ENCODE results near the gene MAGI2. TPM values are rescaled to one million over a fixed set of nuclear protein-coding genes. Genes with fewer than 3 reads are reported as not detected.
A peak's percentile ranks its signal among the peaks of the same experiment; 100 is the strongest.

Gene MAGI2
- total and polyA plus RNA-seq, 2 of the 13 experiments (the other 11 are each of a cell fraction or from before 2014, with no cell fraction given), result 1.5 to 3.8 TPM

DNA sequence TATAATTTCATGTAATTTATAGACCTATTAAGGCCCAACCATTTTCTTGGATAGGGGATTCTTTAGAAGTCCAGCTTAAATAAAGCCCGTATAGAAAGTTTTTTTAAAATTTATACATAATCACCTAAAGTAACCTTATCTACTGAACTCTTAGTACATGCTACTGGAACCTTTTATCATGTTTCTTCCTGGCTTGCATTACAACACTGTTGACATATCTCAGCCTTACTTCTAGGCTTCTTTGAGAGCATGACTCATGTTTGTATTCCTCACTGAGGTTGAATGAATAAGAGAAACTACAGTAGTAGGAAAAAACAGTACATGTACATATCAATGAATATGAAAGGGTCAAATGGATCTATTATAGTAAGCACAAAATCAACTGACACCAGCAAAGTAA, 8.2 kb upstream of the MAGI2 start (continued):
- TF ChIP-seq, protein P1, sequence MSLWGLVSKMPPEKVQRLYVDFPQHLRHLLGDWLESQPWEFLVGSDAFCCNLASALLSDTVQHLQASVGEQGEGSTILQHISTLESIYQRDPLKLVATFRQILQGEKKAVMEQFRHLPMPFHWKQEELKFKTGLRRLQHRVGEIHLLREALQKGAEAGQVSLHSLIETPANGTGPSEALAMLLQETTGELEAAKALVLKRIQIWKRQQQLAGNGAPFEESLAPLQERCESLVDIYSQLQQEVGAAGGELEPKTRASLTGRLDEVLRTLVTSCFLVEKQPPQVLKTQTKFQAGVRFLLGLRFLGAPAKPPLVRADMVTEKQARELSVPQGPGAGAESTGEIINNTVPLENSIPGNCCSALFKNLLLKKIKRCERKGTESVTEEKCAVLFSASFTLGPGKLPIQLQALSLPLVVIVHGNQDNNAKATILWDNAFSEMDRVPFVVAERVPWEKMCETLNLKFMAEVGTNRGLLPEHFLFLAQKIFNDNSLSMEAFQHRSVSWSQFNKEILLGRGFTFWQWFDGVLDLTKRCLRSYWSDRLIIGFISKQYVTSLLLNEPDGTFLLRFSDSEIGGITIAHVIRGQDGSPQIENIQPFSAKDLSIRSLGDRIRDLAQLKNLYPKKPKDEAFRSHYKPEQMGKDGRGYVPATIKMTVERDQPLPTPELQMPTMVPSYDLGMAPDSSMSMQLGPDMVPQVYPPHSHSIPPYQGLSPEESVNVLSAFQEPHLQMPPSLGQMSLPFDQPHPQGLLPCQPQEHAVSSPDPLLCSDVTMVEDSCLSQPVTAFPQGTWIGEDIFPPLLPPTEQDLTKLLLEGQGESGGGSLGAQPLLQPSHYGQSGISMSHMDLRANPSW (CRISPR knock-in tag; IDR thresholded peaks at IDR 0.05; ENCODE audit: borderline replicate concordance), result no peak
- TF ChIP-seq ZNF235 (CRISPR knock-in tag; IDR thresholded peaks at IDR 0.05; ENCODE audit: borderline replicate concordance) (no peak), SSRP1 (CRISPR knock-in tag; IDR thresholded peaks at IDR 0.05) (no peak), HOXD1 (CRISPR knock-in tag; IDR thresholded peaks at IDR 0.05) (no peak), TEAD3 (CRISPR knock-in tag; optimal IDR thresholded peaks at IDR 0.05; ENCODE audit: borderline replicate concordance) (peak; percentile 51), SCMH1 (CRISPR knock-in tag; IDR thresholded peaks at IDR 0.05; ENCODE audit: borderline replicate concordance) (no peak), MEF2D (CRISPR knock-in tag; IDR thresholded peaks at IDR 0.05) (no peak), RFXANK (CRISPR knock-in tag; IDR thresholded peaks at IDR 0.05) (no peak), SIX1 (CRISPR knock-in tag; IDR thresholded peaks at IDR 0.05; ENCODE audit: borderline replicate concordance) (peak; percentile 68; the same call in 1 of the 2 replicates), MTF2 (CRISPR knock-in tag; IDR thresholded peaks at IDR 0.05; ENCODE audit: borderline replicate concordance) (no peak), ZNF607 (CRISPR knock-in tag; IDR thresholded peaks at IDR 0.05; ENCODE audit: borderline replicate concordance) (no peak), ETV5 (CRISPR knock-in tag; IDR thresholded peaks at IDR 0.05; ENCODE audit: borderline replicate concordance) (peak; percentile 89), ZBTB1 (CRISPR knock-in tag; IDR thresholded peaks at IDR 0.05; ENCODE audit: borderline replicate concordance) (no peak), FOXP1 (IDR thresholded peaks at IDR 0.05) (no peak), FOXP1 (CRISPR knock-in tag; IDR thresholded peaks at IDR 0.05) (peak; percentile 65; the same call in 1 of the 2 replicates)
- TF ChIP-seq, protein P2, sequence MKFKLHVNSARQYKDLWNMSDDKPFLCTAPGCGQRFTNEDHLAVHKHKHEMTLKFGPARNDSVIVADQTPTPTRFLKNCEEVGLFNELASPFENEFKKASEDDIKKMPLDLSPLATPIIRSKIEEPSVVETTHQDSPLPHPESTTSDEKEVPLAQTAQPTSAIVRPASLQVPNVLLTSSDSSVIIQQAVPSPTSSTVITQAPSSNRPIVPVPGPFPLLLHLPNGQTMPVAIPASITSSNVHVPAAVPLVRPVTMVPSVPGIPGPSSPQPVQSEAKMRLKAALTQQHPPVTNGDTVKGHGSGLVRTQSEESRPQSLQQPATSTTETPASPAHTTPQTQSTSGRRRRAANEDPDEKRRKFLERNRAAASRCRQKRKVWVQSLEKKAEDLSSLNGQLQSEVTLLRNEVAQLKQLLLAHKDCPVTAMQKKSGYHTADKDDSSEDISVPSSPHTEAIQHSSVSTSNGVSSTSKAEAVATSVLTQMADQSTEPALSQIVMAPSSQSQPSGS (CRISPR knock-in tag; IDR thresholded peaks at IDR 0.05), result no peak
- TF ChIP-seq, protein P3, sequence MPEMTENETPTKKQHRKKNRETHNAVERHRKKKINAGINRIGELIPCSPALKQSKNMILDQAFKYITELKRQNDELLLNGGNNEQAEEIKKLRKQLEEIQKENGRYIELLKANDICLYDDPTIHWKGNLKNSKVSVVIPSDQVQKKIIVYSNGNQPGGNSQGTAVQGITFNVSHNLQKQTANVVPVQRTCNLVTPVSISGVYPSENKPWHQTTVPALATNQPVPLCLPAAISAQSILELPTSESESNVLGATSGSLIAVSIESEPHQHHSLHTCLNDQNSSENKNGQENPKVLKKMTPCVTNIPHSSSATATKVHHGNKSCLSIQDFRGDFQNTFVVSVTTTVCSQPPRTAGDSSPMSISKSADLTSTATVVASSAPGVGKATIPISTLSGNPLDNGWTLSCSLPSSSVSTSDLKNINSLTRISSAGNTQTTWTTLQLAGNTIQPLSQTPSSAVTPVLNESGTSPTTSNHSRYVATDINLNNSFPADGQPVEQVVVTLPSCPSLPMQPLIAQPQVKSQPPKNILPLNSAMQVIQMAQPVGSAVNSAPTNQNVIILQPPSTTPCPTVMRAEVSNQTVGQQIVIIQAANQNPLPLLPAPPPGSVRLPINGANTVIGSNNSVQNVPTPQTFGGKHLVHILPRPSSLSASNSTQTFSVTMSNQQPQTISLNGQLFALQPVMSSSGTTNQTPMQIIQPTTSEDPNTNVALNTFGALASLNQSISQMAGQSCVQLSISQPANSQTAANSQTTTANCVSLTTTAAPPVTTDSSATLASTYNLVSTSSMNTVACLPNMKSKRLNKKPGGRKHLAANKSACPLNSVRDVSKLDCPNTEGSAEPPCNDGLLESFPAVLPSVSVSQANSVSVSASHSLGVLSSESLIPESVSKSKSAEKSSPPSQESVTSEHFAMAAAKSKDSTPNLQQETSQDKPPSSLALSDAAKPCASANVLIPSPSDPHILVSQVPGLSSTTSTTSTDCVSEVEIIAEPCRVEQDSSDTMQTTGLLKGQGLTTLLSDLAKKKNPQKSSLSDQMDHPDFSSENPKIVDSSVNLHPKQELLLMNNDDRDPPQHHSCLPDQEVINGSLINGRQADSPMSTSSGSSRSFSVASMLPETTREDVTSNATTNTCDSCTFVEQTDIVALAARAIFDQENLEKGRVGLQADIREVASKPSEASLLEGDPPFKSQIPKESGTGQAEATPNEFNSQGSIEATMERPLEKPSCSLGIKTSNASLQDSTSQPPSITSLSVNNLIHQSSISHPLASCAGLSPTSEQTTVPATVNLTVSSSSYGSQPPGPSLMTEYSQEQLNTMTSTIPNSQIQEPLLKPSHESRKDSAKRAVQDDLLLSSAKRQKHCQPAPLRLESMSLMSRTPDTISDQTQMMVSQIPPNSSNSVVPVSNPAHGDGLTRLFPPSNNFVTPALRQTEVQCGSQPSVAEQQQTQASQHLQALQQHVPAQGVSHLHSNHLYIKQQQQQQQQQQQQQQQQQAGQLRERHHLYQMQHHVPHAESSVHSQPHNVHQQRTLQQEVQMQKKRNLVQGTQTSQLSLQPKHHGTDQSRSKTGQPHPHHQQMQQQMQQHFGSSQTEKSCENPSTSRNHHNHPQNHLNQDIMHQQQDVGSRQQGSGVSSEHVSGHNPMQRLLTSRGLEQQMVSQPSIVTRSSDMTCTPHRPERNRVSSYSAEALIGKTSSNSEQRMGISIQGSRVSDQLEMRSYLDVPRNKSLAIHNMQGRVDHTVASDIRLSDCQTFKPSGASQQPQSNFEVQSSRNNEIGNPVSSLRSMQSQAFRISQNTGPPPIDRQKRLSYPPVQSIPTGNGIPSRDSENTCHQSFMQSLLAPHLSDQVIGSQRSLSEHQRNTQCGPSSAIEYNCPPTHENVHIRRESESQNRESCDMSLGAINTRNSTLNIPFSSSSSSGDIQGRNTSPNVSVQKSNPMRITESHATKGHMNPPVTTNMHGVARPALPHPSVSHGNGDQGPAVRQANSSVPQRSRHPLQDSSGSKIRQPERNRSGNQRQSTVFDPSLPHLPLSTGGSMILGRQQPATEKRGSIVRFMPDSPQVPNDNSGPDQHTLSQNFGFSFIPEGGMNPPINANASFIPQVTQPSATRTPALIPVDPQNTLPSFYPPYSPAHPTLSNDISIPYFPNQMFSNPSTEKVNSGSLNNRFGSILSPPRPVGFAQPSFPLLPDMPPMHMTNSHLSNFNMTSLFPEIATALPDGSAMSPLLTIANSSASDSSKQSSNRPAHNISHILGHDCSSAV (CRISPR knock-in tag; IDR thresholded peaks at IDR 0.05; ENCODE audit: borderline replicate concordance), result no peak
- TF ChIP-seq, protein P4, sequence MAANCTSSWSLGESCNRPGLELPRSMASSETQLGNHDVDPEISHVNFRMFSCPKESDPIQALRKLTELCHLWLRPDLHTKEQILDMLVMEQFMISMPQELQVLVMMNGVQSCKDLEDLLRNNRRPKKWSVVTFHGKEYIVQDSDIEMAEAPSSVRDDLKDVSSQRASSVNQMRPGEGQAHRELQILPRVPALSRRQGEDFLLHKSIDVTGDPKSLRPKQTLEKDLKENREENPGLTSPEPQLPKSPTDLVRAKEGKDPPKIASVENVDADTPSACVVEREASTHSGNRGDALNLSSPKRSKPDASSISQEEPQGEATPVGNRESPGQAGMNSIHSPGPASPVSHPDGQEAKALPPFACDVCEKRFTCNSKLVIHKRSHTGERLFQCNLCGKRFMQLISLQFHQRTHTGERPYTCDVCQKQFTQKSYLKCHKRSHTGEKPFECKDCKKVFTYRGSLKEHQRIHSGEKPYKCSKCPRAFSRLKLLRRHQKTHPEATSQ (CRISPR knock-in tag; IDR thresholded peaks at IDR 0.05; ENCODE audit: borderline replicate concordance), result no peak
